HL-60 (cell line): Measurements from ENCODE around the gene MICU2.

Source experiments
- GABPA ChIP-seq: IDR thresholded peaks from 2 replicates; pipeline ENCODE4 v1.6.1; 2012; ENCODE audit warnings: low read depth
- POLR2AphosphoS5 ChIP-seq: IDR thresholded peaks from 2 replicates; pipeline ENCODE4 v1.6.1; 2012; ENCODE audit warnings: low read depth
- SPI1 ChIP-seq: IDR thresholded peaks from 2 replicates; pipeline ENCODE4 v1.6.1; 2012; ENCODE audit warnings: low read depth, mild to moderate bottlenecking, borderline replicate concordance
- TF ChIP-seq, protein P1 (sequence below): IDR thresholded peaks from one replicate; pipeline ENCODE4 v1.5.1; 2011; ENCODE audit warnings: low read length, control low read depth, inconsistent platforms; ENCODE audit not compliant: insufficient read depth
- TF ChIP-seq, protein P2 (sequence below): IDR thresholded peaks from 2 replicates; pipeline ENCODE4 v1.6.1; 2012; ENCODE audit warnings: low read depth; ENCODE audit not compliant: insufficient replicate concordance

DNA sequence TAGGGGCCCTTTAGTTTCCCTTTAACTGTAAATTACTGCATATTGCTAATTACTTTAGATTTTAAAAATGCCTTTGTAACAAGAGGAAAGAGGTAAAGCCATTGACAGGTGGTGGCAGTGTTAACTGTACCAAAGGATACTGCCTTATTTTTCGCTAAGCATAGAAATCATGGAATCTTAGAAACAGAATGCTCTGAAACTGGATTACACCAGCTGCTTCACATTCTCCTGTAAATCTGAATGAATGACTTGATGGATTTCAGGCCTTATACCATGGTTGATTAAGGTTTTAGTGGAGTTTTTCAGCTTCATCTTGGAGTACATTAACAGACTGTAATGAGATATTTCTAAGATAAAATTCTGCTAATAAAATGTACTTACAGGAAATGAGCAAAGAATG, 25.2 kb downstream of the MICU2 start:
- TF ChIP-seq, protein P1, sequence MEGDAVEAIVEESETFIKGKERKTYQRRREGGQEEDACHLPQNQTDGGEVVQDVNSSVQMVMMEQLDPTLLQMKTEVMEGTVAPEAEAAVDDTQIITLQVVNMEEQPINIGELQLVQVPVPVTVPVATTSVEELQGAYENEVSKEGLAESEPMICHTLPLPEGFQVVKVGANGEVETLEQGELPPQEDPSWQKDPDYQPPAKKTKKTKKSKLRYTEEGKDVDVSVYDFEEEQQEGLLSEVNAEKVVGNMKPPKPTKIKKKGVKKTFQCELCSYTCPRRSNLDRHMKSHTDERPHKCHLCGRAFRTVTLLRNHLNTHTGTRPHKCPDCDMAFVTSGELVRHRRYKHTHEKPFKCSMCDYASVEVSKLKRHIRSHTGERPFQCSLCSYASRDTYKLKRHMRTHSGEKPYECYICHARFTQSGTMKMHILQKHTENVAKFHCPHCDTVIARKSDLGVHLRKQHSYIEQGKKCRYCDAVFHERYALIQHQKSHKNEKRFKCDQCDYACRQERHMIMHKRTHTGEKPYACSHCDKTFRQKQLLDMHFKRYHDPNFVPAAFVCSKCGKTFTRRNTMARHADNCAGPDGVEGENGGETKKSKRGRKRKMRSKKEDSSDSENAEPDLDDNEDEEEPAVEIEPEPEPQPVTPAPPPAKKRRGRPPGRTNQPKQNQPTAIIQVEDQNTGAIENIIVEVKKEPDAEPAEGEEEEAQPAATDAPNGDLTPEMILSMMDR: no peak
- TF ChIP-seq POLR2AphosphoS5 (no peak), GABPA (no peak), SPI1 (no peak)
- TF ChIP-seq, protein P2, sequence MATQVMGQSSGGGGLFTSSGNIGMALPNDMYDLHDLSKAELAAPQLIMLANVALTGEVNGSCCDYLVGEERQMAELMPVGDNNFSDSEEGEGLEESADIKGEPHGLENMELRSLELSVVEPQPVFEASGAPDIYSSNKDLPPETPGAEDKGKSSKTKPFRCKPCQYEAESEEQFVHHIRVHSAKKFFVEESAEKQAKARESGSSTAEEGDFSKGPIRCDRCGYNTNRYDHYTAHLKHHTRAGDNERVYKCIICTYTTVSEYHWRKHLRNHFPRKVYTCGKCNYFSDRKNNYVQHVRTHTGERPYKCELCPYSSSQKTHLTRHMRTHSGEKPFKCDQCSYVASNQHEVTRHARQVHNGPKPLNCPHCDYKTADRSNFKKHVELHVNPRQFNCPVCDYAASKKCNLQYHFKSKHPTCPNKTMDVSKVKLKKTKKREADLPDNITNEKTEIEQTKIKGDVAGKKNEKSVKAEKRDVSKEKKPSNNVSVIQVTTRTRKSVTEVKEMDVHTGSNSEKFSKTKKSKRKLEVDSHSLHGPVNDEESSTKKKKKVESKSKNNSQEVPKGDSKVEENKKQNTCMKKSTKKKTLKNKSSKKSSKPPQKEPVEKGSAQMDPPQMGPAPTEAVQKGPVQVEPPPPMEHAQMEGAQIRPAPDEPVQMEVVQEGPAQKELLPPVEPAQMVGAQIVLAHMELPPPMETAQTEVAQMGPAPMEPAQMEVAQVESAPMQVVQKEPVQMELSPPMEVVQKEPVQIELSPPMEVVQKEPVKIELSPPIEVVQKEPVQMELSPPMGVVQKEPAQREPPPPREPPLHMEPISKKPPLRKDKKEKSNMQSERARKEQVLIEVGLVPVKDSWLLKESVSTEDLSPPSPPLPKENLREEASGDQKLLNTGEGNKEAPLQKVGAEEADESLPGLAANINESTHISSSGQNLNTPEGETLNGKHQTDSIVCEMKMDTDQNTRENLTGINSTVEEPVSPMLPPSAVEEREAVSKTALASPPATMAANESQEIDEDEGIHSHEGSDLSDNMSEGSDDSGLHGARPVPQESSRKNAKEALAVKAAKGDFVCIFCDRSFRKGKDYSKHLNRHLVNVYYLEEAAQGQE: no peak
